Measurements from ENCODE around the gene HADH.
"Not testable (repeated sequence)": the region's sequence is repeated elsewhere in the genome, so short reads cannot be mapped to it uniquely, and the experiment has no call there.

HADH gene

DNA sequence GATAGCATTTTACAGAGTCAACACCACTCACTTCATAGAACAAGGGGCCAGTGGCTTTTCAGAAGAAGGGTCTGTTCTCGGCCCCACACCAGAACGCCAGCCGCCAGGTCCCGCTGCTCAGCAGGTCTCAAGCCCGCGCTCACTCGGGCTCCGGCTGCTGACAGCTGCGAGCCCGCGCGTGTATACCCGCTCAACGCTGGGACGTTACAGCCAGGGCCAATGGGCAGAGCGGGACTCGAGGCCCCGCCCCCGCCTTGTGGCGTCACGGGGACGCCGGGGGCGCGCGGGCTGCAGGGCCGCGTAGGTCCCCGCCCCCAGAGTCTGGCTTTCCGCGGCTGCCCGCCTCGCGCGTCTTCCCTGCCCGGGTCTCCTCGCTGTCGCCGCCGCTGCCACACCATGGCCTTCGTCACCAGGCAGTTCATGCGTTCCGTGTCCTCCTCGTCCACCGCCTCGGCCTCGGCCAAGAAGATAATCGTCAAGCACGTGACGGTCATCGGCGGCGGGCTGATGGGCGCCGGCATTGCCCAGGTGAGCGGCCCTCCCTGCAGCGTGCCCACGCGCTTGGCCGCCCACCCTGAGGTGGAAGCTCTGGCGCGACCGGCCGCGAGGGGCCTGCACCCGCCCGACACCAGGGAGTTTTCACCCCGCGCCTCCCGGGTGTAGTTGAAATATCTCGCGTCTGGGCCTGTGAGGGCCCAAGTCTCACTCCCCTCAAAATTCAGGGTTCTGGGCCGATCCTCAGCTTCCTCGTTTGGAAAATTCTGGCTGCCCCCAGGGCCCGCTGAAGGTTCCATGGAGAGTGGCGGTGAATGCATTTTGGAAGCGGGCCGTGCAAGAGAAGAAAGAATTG lies at the start of gene HADH:
Gene HADH, plus strand, starts transcription at position 353 of the 850 bp plus-strand sequence. Its CDS starts 44 bp downstream, at position 397.
- DNase-seq (ENCODE audit: low read depth in 2 of 2, low spot score in 1 of 2), result peak; percentile 79 to 85

DNA sequence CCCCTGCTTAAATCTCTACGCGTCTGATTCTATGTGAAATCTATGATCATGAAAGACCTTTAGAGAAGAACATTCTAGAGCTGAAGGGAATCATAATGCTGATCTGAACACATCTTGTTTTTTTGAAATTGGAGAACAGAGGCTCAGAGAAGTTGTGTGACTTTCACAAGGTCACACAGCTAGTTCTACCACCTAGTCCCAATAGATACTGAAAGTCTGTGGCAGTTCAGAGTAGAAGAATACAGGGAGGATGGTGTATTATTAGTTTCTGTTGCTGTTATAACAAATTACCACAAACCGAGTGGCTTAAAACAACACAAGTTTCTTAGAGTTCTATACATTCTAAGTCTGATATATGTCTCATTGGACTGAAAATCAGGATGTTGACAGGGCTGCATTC lies 43.9 kb upstream of the HADH start:
- no peak for DNase-seq (ENCODE audit: low read depth in 2 of 2, low spot score in 1 of 2)

DNA sequence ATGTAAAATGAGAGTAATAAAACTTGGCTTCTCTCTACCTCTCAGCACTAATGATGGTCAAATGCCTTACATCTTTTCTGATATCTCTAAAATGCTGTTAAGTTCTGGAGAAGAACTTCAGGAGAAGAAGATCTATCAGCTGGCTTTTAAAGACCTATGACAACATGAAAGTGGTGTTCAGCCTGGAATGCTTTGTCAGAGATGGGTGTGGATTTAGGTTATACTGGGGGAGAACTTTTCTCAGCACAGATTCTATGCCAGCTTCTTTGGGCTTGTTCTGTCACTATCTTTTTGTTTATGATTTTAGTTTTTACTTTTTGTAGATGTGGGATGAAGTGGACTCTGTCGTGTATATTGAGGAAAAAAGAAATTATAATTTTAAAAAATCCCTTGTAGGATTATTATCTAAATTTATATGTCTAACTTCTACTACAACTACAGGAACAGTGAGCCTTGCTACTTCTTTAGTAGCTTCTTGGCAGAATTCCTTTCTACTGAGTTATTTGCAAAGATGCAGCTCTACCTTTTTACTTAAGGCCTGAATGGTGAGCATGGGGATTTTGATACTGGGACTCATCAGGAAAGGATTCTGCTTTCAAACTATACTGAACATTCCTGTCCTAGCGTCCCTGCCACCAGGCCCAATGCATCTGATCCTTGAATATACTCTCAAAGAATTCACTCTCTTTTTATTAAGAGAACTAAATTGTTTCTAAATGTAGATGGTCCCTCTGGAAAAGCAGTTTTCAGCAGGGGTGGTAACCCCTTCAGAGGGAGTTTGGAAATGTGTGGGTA lies 38.7 kb upstream of the HADH start:
- no peak for DNase-seq (ENCODE audit: low read depth in 2 of 2, low spot score in 1 of 2)

DNA sequence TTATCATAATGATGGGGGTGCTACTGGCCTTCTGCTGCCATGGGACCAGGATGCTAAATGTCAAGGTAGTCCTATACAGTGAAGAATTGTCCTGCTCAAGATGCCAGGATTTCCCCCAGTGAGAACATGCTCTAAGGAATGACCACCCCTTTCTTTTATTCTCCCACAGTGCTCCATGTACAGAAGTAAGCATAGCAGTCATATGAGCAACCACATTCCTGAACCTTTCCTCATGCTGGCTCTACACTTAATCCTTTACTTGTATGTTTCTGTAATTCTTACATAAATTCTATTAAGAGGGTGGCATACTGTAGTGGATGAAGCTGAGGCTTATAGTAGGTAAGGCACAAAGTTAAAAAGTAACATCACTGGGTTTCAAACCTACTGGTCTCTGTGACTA lies 38.1 kb upstream of the HADH start:
- no peak for DNase-seq (ENCODE audit: low read depth in 2 of 2, low spot score in 1 of 2)

DNA sequence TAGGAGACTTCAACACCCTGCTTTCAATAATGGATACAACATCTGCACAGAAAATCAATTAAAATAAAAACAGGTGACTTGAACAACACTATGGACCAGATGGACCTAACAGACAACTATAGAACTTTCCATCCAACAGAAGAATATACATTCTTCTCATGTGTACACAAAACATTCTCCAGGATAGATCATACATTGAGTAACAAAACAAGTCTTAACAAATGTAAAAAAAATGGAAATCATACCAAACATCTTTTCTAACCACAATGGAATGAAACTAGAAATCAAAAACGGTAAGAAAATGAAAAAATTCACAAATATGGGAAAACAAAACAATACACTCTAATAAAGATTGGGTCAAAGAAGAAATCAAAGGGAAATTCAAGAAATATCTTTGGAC lies 33.7 kb upstream of the HADH start:
- DNase-seq (ENCODE audit: low read depth in 2 of 2, low spot score in 1 of 2), result no peak

DNA sequence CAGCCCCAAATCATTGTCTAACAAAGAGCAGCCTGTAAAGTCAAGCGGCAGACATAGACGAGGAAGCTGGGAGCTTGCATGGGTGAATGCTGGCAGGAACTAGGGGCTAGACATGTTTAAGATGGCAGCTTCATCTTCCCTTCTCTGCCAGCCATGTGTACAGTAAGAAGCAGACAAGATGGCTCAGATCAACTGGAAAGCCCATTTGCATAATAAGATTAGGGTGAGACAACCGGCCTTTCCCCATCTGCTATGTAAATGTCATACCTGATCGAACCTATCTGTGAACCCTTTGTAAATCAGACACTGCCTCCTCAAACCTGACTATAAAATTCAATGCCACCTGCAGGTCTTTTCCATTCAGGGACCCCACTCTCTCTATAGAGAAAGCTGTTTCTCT lies 22.8 kb upstream of the HADH start:
- DNase-seq (ENCODE audit: low read depth in 2 of 2, low spot score in 1 of 2), result no peak

DNA sequence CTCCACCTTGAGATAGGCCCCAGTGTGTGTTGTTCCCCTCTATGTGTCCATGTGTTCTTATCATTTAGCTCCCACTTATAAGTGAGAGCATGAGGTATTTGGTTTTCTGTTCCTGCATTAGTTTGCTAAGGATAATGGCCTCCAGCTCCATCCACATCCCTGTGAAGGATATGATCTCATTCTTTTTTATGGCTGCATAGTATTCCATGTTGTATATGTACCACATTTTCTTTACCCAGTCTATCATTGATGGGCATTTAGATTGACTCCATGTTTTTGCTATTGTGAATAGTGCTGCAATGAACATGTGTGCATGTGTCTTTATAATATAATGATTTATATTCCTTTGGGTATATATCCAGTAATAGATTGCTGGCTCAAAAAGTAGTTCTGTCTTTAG lies 22.2 kb upstream of the HADH start:
- not testable (repeated sequence) for DNase-seq (ENCODE audit: low read depth in 2 of 2, low spot score in 1 of 2)

DNA sequence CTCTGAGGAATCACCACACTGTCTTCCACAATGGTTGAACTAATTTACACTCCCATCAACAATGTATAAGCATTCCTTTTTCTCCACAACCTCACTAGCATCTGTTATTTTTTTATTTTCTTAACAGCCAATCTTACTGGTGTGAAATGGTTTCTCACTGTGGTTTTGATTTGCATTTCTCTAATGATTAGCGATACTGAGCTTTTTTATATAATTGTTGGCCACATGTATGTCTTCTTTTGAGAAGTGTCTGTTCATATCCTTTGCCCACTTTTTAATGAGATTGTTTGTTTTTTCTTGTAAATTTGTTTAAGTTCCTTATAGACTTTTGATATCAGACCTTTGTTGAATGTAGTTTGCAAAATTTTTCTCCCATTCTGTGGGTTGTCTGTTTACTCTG lies 21.8 kb upstream of the HADH start:
- not testable (repeated sequence) for DNase-seq (ENCODE audit: low read depth in 2 of 2, low spot score in 1 of 2)

DNA sequence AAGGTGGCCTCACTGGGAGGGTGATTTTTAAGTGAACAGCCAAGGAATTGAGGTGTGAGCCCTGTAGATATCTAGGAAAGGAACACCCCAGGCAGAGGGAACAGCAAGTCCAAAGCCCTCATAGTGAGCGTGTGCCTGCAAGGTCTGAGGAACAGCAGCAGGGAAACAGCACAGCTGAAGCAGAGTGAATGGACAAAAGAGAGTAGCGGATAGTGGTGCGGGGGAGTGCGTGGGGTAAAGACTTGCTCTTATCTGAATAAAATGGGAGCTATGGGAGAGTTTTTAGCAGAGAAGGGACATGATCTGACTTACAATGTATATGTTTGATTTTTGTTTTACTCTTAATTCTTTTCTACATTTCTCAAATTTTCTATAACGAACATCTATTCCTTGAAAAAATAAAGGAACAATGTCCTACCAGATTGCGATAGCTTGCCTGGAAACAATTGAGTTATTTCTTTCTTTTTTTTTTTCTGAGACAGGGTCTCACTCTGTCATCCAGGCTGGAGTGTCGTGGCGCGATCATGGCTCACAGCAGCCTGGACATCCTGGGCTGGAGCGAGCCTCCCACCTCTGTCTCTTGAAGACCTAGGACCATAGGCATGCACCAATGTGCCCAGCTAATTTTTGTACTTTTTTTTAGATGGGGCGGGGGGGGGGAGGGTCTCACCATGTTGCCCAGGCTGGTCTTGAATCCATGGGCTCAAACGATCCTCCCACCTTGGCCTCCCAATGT lies 19.5 kb upstream of the HADH start:
- no peak for DNase-seq (ENCODE audit: low read depth in 2 of 2, low spot score in 1 of 2)

DNA sequence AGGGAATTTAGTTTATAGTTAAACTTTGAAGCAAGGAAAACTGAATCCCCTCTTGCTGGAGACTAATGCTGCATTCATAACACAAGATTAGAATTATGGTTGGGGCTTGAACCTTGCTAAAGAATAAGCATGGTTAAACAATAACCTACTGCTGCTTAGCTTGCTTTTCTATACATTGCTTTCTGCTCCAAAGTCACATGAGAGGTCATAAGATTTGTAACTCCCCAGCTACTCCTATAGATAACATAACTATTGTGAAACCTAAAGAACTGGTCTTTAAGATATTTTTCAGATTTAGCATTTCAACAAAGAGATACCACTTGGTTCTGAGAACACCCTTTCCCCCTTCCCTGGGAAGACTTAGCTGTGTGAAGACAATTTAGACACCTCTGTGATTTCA lies 17.1 kb upstream of the HADH start:
- no peak for DNase-seq (ENCODE audit: low read depth in 2 of 2, low spot score in 1 of 2)

DNA sequence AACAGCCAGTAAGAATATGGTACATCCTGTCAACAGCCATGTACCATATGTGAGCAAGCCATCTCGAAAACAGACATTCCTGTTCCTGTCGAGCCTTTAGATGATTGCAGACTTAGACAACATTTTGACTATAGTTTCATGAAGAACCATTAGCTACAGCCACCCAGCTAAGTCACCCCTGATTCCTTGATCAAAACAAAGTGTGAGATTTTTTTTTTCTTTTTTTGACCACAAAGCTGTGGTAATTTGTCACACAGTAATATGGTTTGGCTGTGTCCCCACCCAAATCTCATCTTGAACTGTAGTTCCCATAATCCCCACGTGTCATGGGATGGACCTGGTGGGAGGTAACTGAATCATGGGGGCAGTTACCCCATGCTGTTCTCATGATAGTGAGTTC lies 15.2 kb upstream of the HADH start:
- DNase-seq (ENCODE audit: low read depth in 2 of 2, low spot score in 1 of 2), result no peak

DNA sequence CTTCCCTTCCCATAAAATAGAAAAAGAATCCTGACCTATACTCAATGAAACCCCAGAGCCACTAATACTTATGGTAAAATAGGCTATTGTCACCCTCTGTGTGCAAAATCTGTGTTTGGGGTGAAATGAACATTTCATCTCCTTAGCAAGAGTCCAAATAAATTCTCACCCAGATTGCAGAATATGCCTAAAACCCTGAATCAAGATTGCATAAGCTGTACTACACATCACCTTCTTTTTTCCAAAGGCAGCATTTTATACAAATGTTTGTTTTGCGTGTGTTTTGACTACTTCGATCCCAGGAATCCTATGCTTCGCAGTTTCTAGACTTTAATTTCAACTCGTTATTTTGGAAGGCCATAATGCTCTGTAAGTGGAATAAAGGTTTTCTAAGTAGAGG lies 12.2 kb upstream of the HADH start:
- DNase-seq (ENCODE audit: low read depth in 2 of 2, low spot score in 1 of 2), result no peak

DNA sequence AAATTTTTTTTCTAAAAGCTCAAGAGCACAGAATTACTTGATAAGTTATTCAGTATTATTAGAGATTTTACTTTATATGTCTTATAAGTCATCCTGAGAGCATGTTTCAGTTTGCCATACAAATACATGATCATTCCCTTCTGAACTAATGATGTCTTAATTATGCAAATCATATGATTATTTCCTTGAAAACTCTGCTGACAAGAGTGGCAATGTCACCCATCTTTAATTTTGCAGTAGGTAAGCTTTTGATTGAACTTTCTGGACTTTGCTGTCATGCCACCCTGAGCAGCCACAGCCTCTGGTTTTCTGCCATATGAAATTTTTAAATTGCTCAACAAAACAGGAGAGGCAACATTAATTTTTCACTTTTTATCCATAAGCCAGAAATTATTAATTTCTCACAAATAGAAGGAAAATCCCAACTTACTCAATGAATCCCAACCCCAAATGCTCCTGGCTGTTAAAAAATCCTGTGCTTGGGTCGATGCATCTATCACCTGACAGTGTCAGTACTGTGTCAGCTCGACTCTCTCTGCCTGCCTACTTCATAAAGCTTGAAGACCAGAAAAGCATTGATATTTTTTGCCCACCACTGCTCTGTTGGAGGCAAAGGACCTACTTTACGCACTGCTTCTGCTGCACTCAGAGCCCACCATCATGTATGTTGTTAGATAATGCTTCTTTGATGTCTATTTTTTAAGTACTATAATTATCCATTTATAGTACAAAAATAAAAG lies 11.6 kb upstream of the HADH start:
- DNase-seq (ENCODE audit: low read depth in 2 of 2, low spot score in 1 of 2), result no peak

DNA sequence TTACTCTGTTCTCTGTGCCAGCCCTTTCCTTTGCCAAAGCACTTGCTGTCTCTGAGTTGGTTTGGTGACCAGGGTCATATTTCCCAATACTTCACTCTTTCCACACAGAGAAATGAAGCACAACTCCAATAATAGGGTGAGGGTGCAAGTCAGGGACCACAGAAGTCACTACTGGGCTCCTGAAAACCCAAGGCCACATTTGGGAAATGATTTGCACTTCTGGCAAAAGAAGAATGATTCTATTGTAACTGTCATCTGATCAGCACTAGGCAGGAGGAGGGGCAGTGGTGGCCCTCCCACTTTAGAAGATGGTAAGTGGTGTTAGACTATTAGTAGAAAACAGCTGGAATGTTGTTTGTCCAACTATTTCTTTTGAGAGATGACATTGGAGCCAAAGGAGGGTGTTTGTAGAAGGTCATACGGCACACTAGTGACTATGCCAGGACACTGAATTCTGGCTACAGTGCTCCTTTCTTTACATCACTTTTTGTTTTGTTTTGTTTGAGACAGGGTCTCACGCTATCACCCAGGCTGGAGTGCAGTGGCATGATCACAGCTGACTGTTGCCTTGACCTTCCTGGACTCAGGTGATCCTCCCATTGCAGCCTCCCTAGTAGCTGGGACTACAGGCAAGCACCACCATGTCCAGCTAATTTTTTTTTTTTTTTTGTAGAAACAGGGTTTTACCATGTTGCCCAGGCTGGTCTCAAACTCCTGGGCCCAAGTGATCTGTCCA lies 10.8 kb upstream of the HADH start:
- no peak for DNase-seq (ENCODE audit: low read depth in 2 of 2, low spot score in 1 of 2)

DNA sequence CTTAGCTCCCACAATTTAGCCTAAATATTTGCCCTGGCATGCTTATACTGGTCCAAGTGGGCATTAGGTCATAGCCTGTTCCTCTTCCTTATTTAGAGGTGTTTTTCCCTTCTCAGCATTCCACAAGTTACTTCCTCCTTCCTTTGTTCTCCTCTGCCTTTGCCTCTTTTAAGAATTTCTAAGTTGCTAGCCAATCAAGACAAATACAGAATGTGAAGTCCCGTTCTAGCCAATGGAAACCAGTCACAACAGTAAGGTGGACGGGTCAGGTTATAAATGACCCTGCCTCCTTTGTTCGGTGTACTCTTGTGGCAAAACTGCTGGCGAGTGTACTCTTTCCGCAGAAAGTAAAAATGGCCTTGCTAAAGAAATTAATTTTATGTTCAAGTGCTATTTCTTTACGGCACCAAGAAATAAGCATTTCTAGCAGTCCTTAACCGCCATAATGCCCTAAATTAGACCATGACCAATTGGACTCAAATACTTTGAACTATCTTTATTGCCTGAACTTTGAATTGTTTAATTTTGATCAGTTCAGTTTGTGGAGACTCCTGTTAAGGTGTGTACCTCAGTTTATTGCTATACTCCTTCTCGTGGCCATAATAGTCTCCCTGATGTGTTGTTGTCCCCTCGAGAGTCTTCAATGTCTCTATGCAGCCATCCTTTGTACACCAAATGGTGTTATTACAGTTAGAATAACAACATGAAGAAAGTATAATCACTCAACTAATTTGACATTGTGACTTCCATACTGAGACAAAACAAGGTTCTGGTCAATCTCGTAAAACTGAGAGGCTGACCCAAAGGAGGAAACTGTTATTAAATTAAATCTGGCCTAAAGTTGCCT lies 1.6 kb upstream of the HADH start:
- no peak for DNase-seq (ENCODE audit: low read depth in 2 of 2, low spot score in 1 of 2)

DNA sequence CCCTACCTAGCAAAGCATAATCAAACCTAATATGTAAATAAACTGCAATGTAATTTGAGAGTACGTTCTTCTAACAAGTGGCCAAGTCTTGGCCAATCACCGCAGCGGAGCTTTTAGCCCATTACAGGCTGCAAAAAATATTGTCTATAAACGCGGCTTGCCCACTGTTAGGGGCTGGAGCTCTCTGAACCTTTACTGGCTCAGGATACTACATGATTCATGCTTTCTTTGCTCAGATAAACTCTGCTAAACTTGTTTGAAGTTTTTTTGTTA lies 990 bp upstream of the HADH start:
- no peak for DNase-seq (ENCODE audit: low read depth in 2 of 2, low spot score in 1 of 2)

DNA sequence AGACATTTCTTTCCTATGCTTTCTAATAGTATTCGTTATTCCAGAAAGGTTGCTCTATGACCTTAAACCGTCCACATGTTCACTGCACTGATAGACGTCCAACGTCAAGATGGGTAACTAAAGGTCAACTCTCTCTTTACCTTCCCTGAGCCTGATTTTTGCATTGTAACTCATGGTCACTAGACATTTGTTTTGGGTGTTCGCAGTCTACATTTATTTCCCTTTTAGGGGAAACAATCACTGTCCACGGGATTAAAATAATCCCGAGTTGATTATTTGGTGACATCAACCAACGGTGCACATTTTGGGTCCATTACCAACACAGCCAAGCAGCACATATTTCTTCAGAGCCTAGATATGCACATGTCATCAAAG lies 540 bp upstream of the HADH start:
- DNase-seq (ENCODE audit: low read depth in 2 of 2, low spot score in 1 of 2), result no peak

DNA sequence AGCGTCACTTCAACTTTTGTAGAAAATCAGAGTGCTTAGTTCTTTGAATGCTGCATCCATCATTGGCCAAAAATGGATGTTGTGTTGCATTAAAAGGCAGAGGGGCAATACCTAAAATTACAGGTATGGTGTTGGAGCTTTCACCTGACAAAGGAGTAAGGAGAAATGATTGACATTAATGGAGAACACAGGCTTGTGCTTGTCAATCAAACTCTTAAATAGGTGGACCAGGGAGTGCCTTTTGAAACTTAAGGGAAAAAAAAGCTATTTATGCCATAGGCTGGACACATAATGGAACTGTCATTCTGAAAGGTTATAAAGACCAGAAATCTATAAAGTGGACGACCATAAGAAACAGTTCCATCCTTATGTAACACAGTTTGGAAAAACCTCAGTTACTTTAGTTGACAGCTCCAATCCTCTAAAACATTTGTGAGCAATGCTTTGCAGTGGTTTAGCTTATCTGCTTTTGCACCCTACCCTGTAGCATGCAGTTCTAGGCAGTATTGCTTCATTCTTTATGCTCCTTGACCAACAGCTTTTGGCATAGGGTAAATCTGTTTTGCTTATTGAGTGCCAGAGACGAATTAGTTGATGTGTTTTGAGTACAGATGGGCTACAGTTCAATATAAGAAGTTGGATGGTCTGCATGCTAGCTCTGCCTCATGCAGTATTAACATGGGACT lies 2.4 kb downstream of the HADH start:
- DNase-seq (ENCODE audit: low read depth in 2 of 2, low spot score in 1 of 2), result no peak

DNA sequence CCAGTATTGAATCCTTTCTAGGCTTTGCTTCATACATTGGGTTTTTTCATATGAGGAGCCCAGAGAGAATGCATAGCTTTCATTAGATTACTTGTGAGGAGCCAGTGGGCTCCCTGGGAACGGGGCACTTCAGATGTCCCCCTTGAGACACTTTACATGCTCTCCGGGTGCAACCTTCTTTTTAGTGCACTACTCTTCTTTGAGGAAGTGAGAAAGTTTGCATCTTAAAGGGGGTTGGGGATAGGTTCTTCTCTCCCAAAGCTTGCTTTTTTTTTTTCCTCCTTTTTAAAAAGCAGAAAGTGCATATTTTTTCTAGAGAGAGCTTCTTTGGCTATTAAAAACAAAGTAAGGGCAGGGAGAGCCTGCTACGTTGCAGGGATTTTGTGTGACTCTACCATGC lies 4.3 kb downstream of the HADH start:
- no peak for DNase-seq (ENCODE audit: low read depth in 2 of 2, low spot score in 1 of 2)

Data from stimulated activated CD8-positive, alpha-beta memory T cell treated with anti-CD3 and anti-CD28 coated beads, Interleukin-4, amount 100 ng/mL, for 4 hours (primary cell).